ENCODE measurements around the gene MGST3.

GRCh38 chr1:165610866-165611265 lies 20.2 kb upstream of the MGST3 start:
- TF ChIP-seq MAX (IDR thresholded peaks at IDR 0.05): no peak
- no peak for TF ChIP-seq THRA (CRISPR knock-in tag; IDR thresholded peaks at IDR 0.05; ENCODE audit: borderline replicate concordance)
- no peak for TF ChIP-seq RAD21 (CRISPR knock-in tag; IDR thresholded peaks at IDR 0.05)
- no peak for TF ChIP-seq TCF7 (IDR thresholded peaks at IDR 0.05; ENCODE audit: low read depth)
- TF ChIP-seq TAF1 (CRISPR knock-in tag; IDR thresholded peaks at IDR 0.05): no peak
- TF ChIP-seq POLR2AphosphoS5 (IDR thresholded peaks at IDR 0.05; ENCODE audit: low read depth, low read length): no peak
- no peak for TF ChIP-seq CREM (IDR thresholded peaks at IDR 0.05)
- no peak for TF ChIP-seq CREM (CRISPR knock-in tag; IDR thresholded peaks at IDR 0.05)
- TF ChIP-seq ZNF503 (CRISPR knock-in tag; IDR thresholded peaks at IDR 0.05): no peak
- TF ChIP-seq BRCA1 (CRISPR knock-in tag; IDR thresholded peaks at IDR 0.05): no peak
- TF ChIP-seq SP1 (IDR thresholded peaks at IDR 0.05): no peak
- no peak for TF ChIP-seq SP1 (CRISPR knock-in tag; IDR thresholded peaks at IDR 0.05)
- no peak for TF ChIP-seq PHF20 (CRISPR knock-in tag; IDR thresholded peaks at IDR 0.05)
- no peak for TF ChIP-seq SOX5 (CRISPR knock-in tag; IDR thresholded peaks at IDR 0.05; ENCODE audit: borderline replicate concordance)
- TF ChIP-seq REST (IDR thresholded peaks at IDR 0.05; ENCODE audit: borderline replicate concordance in 1 of 2, low read depth in 1 of 2, low read length in 2 of 2): no peak
